Tongue (tissue), 2 donors: Measurements from ENCODE around the gene KDELR1. TPM values are rescaled to one million over a fixed set of nuclear protein-coding genes. Genes with fewer than 3 reads are reported as not detected.
A peak's percentile ranks its signal among the peaks of the same experiment; 100 is the strongest.

Experiments used
- DNase-seq: peaks from one replicate; pipeline ENCODE4 v3.0.0-alpha.2; 2015
- total RNA-seq: library from RNA; depleted of rRNA; stranded (reverse); fragments of >200 nt; gene quantifications from one replicate; pipeline ENCODE4 v1.2.3, GENCODE V29; 2014

The KDELR1 gene
- total RNA-seq, 1 donor from 2014 or later: 54.1 TPM

GRCh38 chr19:48342414-48342738 lies 49.0 kb downstream of the KDELR1 start:
- DNase-seq: no peak

DNA sequence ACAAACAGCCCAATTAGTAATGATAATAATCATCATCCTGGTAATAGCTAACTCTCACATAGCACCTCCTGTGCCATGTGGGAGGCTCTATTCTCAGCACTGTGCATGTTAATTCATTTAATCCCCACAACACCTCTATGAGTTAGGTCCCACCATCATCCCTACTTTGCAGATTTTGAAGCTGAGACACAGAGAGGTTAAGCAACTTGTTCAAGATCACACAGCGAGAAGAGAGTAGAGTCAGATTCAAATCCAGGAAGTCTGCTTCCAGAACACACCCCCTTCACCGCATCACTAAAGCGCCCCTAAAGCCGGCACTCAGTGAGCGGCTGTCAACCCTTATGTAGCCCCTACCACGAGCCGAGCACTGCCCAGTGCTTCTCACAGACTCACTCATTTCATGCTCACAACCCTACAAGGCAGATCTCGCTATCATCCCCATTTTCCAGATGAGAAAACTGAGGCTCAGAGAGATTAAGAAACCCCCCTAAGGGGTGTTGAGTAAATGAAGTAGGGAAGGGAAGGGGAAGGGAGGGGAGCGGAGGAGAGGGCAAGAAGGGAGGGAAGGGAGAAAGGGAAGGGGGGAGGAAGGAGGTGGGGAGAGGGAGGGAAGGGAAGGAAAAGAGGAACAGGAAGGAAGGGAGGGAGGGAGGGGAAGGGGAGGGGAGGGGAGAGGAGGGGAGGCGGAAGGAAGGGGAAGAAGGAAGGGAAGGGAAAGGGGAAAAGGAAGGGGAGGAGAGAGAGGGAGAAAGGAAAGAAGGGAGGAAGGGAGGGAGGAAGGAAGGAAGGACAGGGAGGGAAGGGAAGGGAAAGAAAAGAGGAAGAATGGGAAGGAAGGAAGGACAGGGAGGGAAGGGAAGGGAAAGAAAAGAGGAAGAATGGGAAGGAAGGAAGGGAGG lies 49.6 kb downstream of the KDELR1 start:
- no peak for DNase-seq

DNA sequence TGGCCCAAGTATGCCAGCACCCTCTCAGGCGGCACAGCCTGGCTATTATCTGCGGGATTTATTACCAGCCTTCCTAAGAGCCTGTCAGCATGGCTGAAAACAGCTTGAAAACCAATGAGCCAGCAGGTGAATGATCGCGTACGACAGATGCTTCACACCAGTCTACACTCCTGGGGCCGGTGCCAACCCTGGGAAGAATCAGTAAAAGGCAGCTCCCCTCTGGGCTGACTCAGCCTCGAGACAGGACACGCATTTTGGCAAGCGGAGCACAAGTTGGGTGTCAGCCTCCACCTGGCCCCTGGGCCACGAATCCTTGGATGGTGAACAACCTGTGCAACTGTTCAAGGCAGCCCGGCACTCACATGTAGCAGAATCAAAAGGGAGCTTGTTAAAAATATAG lies 50.4 kb downstream of the KDELR1 start:
- peak; percentile 50 for DNase-seq

GRCh38 chr19:48338802-48339503 lies 52.4 kb downstream of the KDELR1 start:
- DNase-seq: no peak

DNA sequence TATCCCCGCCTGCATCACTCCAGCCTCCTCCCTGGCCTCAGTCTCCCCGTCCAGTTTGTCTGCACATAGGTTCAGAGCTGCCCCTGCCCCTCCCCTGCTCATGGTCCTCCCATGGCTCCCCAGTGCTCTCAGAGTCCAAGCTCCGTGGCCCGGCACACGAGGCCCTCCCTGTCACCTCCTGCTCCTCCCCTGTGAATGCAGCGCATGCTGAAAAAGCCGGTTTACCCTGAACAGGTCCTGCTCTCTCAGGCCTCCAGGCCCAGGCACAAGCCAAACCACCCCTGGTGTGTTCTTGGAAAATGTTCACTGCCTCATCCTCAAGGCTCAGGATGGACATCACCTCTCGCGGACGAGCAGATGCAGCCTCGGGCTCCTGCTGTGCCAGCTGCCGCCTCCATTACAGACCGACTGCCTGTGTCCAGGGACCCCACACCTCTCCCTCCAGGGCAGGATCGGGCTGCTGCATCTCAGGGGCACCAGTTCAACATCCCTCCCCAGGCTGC lies 53.0 kb downstream of the KDELR1 start:
- no peak for DNase-seq

DNA sequence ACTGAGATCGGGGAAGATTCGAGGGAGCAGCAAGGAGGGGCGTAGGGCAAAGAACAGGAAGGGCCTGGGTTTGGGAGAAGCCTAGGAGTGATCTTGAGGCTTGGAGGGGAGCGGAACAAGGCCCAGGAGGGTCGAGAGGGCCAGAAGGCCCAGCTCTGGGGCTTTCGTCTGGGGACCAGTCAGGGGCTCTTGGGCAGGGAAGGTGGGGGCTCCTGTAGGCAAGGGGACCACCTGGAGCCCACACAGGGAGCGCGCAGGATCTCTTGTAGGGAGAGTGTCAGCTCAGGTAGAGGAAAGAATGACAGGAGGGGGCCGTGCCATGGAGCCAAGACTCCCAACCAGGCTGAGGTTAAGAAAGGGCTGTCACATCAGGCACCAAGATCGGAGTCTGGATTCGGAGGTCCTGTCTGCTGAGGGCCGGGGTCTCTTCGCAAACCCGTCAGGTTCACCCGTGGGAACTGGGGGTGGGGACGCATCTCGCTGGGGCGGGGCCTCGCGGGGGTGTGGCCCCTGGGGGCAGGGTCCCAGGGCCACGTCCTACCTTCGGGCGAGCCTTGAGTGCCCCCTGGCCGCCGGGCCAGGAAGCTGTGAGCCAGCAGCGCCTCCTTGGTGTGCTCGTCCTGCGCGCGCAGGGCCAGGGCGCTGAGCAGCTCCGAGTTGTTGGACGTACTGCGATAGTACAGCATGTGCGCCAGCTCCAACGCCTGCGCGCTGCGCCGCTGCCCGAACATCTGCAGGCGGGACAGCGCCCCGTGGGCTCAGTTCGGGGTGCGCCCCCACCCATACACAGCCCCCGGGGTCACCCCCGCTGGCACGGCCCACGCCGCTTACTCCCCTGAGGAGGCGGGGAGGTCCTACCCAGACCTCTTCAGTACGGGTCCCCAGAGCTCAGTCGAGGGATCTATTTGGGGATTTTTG lies 57.6 kb downstream of the KDELR1 start:
- peak; percentile 96 for DNase-seq

- peak; percentile 99 for DNase-seq
These were observed 58.5 kb downstream of the KDELR1 start for GRCh38 chr19:48332662-48333466.

Other genes starting within 250 kb of the KDELR1 start
- gene LIG1, start 221.2 kb downstream of the KDELR1 start, total RNA-seq: 21.2 TPM
- gene ZSWIM9, start 220.9 kb downstream of the KDELR1 start, total RNA-seq: 4.9 TPM
- 47.2 TPM for gene CARD8, start 135.6 kb downstream of the KDELR1 start, total RNA-seq
- 2.3 TPM for gene ZNF114, start 121.5 kb downstream of the KDELR1 start, total RNA-seq
- gene EMP3, start 66.0 kb downstream of the KDELR1 start, total RNA-seq: 27.2 TPM
- 14.4 TPM for gene TMEM143, start 27.6 kb downstream of the KDELR1 start, total RNA-seq
- gene SYNGR4, start 27.2 kb downstream of the KDELR1 start, total RNA-seq: not detected
- gene GRIN2D, start 2.1 kb upstream of the KDELR1 start, total RNA-seq: 0.41 TPM
- gene GRWD1, start 54.4 kb upstream of the KDELR1 start, total RNA-seq: 26.6 TPM
- 0.51 TPM for gene KCNJ14, start 64.0 kb upstream of the KDELR1 start, total RNA-seq
- gene CYTH2, start 77.8 kb upstream of the KDELR1 start, total RNA-seq: 39.1 TPM
- 0.92 TPM for gene LMTK3, start 120.3 kb upstream of the KDELR1 start, total RNA-seq
- gene SULT2B1, start 160.6 kb upstream of the KDELR1 start, total RNA-seq: 2.4 TPM
- gene SPACA4, start 215.2 kb upstream of the KDELR1 start, total RNA-seq: not detected
- 10.2 TPM for gene FAM83E, start 223.5 kb upstream of the KDELR1 start, total RNA-seq
- 1,428 TPM for gene RPL18, start 227.6 kb upstream of the KDELR1 start, total RNA-seq
- gene SPHK2, start 228.0 kb upstream of the KDELR1 start, total RNA-seq: 9.2 TPM
- 8.7 TPM for gene DBP, start 245.8 kb upstream of the KDELR1 start, total RNA-seq